K562 (cell line): Measurements from ENCODE around the gene EPN3. TPM values are rescaled to one million over a fixed set of nuclear protein-coding genes. Genes with fewer than 3 reads are reported as not detected.

Experiments used
- ATAC-seq: fragments of 200-7000 bp; cut with Tn5 transposase; 3 replicates; pipeline ENCODE4 v1.9.1; 2020; ENCODE audit warnings: moderate library complexity
- BruUV-seq: library from RNA; stranded (reverse); fragments of 400-500 nt; replicated peaks from 2 replicates; lab custom pipeline; 2021; lab: Mats Ljungman, UMichigan
- CTCF ChIA-PET: fragments of 300-600 bp; formaldehyde crosslinking; extraction: SDS; loops from one replicate; lab custom pipeline; 2021; ENCODE audit warnings: low intra/inter-chr PET ratio; lab: Yijun Ruan, JAX
- POLR2A ChIA-PET: fragments of 300-600, 350-650 bp; sonication (Branson Sonifier 250); formaldehyde crosslinking; extraction: SDS; loops from one replicate; lab custom pipeline; 2021; ENCODE audit warnings: antibody characterized with exemption, inconsistent platforms; lab: Yijun Ruan, JAX
- DNase-seq, 4 experiments: peaks; one replicate each; pipeline versions ENCODE4 v3.0.0 to v3.0.0-alpha.2; 2011 to 2018; ENCODE audit warnings: low spot score in 3 of 4, mixed read lengths in 3 of 4; ENCODE audit errors: extremely low read depth in 1 of 4
- FAIRE-seq: peaks from 2 replicates; lab custom pipeline; 2011; peaks lifted over from hg19 to GRCh38; lab: Jason Lieb, UNC
- H2AFZ ChIP-seq: 2 replicates; pipeline ENCODE4 v1.6.0; 2011; ENCODE audit warnings: low read depth, low read length, control low read depth, inconsistent platforms
- H3K27ac ChIP-seq: fragments of 200-600 bp; 3 replicates; pipeline ENCODE4 v1.8.0; 2011; ENCODE audit warnings: low read depth, mild to moderate bottlenecking, control low read depth, inconsistent platforms, low read length, moderate library complexity, mixed read lengths; ENCODE audit errors: extremely low read depth
- H3K27me3 ChIP-seq, 2 experiments: fragments of 300-600 bp in 1 of 2; 2 replicates in 1 of 2; 3 replicates in 1 of 2; pipeline versions ENCODE4 v1.6.0 to v1.8.0; 2011; ENCODE audit warnings: inconsistent platforms in 2 of 2, low read length in 2 of 2, mild to moderate bottlenecking in 1 of 2, mixed read lengths in 1 of 2, moderate library complexity in 1 of 2; ENCODE audit not compliant: control insufficient read depth in 2 of 2, insufficient read depth in 2 of 2
- H3K36me3 ChIP-seq: fragments of 300-600 bp; 3 replicates; pipeline ENCODE4 v1.8.0; 2011; ENCODE audit warnings: mild to moderate bottlenecking, low read length, inconsistent platforms; ENCODE audit not compliant: control insufficient read depth, insufficient read depth
- H3K4me1 ChIP-seq, 2 experiments: fragments of 200-600 bp in 1 of 2; replicated peaks in 1 of 2; 2 replicates in 1 of 2; 3 replicates in 1 of 2; pipeline versions ENCODE4 v1.5.1 to v1.8.0; 2011; ENCODE audit warnings: inconsistent platforms in 2 of 2, low read length in 2 of 2, mild to moderate bottlenecking in 1 of 2, mixed read lengths in 1 of 2, moderate library complexity in 1 of 2; ENCODE audit not compliant: control insufficient read depth in 2 of 2, insufficient read depth in 2 of 2
- H3K4me2 ChIP-seq: 2 replicates; pipeline ENCODE4 v1.6.1; 2011; ENCODE audit warnings: low read length, control low read depth, inconsistent platforms, mixed read lengths; ENCODE audit not compliant: insufficient read depth
- H3K4me3 ChIP-seq: fragments of 200-600 bp; sonication (generic), shearing (Covaris generic); 2 replicates; pipeline ENCODE4 v1.5.1; 2016; ENCODE audit warnings: control low read depth, inconsistent platforms
- H3K79me2 ChIP-seq: fragments of 200-600 bp; 3 replicates; pipeline ENCODE4 v1.8.0; 2011; ENCODE audit warnings: low read length, inconsistent platforms; ENCODE audit not compliant: control insufficient read depth, insufficient read depth
- H3K9ac ChIP-seq, 2 experiments: 2 replicates each; pipeline versions ENCODE4 v1.6.0 to v1.6.1; 2011; ENCODE audit warnings: low read depth in 2 of 2, low read length in 2 of 2, control low read depth in 1 of 2, inconsistent platforms in 1 of 2, mild to moderate bottlenecking in 1 of 2, mixed read lengths in 1 of 2; ENCODE audit not compliant: insufficient read depth in 1 of 2
- H3K9me1 ChIP-seq: one replicate; pipeline ENCODE4 v1.6.0; 2011; ENCODE audit warnings: inconsistent platforms, mild to moderate bottlenecking, low read length, moderate library complexity; ENCODE audit not compliant: control insufficient read depth, insufficient read depth
- H3K9me3 ChIP-seq: replicated peaks from 2 replicates; pipeline ENCODE4 v1.5.1; 2011; ENCODE audit warnings: low read depth, low read length, inconsistent platforms; ENCODE audit not compliant: control insufficient read depth, insufficient read depth
- H4K20me1 ChIP-seq: replicated peaks from 2 replicates; pipeline ENCODE4 v1.6.1; 2011; ENCODE audit warnings: low read length, inconsistent platforms, mixed read lengths; ENCODE audit not compliant: control insufficient read depth, insufficient read depth
- E2F8 ChIP-seq: fragments of 450-650 bp; IDR thresholded peaks from 2 replicates; pipeline ENCODE4 v1.7.1; 2018; ENCODE audit warnings: mild to moderate bottlenecking, low read depth; ENCODE audit not compliant: partially characterized antibody
- FOXJ3 ChIP-seq: sonication (generic); formaldehyde crosslinking; IDR thresholded peaks from 2 replicates; pipeline ENCODE4 v1.4.0; 2020; ENCODE audit warnings: mild to moderate bottlenecking, missing genetic modification reagents
- FOXP4 ChIP-seq: sonication (generic); formaldehyde crosslinking; IDR thresholded peaks from 2 replicates; pipeline ENCODE4 v1.8.0; 2022; ENCODE audit warnings: mild to moderate bottlenecking, missing genetic modification reagents, borderline replicate concordance
- MEF2D ChIP-seq: conservative IDR thresholded peaks from 2 replicates; pipeline ENCODE4 v1.6.1; 2016; ENCODE audit warnings: low read depth, missing genetic modification characterization, missing compliant biosample characterization
- NR1H2 ChIP-seq: sonication (generic); formaldehyde crosslinking; IDR thresholded peaks from 2 replicates; pipeline ENCODE4 v1.4.0; 2020; ENCODE audit warnings: mild to moderate bottlenecking, missing genetic modification reagents
- NRF1 ChIP-seq, 2 experiments: fragments of 450-650 bp; IDR thresholded peaks in 1 of 2; conservative IDR thresholded peaks in 1 of 2; 2 replicates each; pipeline ENCODE4 v1.6.1; 2014; ENCODE audit warnings: mild to moderate bottlenecking in 2 of 2
- PURB ChIP-seq: sonication (generic); formaldehyde crosslinking; IDR thresholded peaks from 2 replicates; pipeline ENCODE4 v1.9.0; 2021; ENCODE audit warnings: low read depth, mild to moderate bottlenecking, missing genetic modification reagents
- SMAD2 ChIP-seq: fragments of 150-350 bp; IDR thresholded peaks from 2 replicates; pipeline ENCODE4 v1.6.1; 2014; ENCODE audit warnings: low read depth, mild to moderate bottlenecking, low read length
- ZFX ChIP-seq: sonication (generic); formaldehyde crosslinking; IDR thresholded peaks from 2 replicates; pipeline ENCODE4 v1.8.0; 2022; ENCODE audit warnings: mild to moderate bottlenecking, missing genetic modification reagents, moderate library complexity
- WGBS: fragments of 100-300 bp; shearing (Covaris generic); methylation state at CpG from one replicate; pipeline ENCODE4 v1.1.6; 2016; ENCODE audit warnings: low coverage, mixed read lengths; ENCODE audit not compliant: insufficient coverage; ENCODE audit errors: missing lambda C conversion rate; 5-methylcytosine and 5-hydroxymethylcytosine counted together
- in situ Hi-C: fragments of 300-500 bp; cut with MboI; formaldehyde crosslinking; loops from 4 replicates; pipeline ENCODE4 v1.15.0; 2018; ENCODE audit warnings: inconsistent platforms, mixed read lengths
- intact Hi-C: fragments of 100-400 bp; cut with micrococcal nuclease; formaldehyde crosslinking; loops from 2 replicates; pipeline ENCODE4 v1.14.2; 2022
- polyA plus RNA-seq, 8 experiments: library from polyadenylated mRNA; depleted of rRNA in 4 of 8; stranded (reverse) in 5 of 8; unstranded in 3 of 8; fragments of >200 nt; fragmentation: Nextera tagmentation in 2 of 8; fragmentation: Illumina TruSeq in 1 of 8; extraction: Ambion mirVana in 2 of 8; extraction: Trizol in 1 of 8; gene quantifications; 2 replicates each; pipeline versions ENCODE4 v1.2.1 to v1.2.3, GENCODE V29; 2011 to 2014; ENCODE audit warnings: inconsistent platforms in 1 of 8, missing spikeins in 1 of 8
- total RNA-seq, 7 experiments: library from RNA; depleted of rRNA in 6 of 7; stranded (reverse); fragments of >200 nt in 6 of 7; fragmentation: Illumina TruSeq in 2 of 7; extraction: Trizol in 2 of 7; gene quantifications; 2 replicates each; pipeline versions ENCODE4 v1.2.1 to v1.2.3, GENCODE V29; 2011 to 2021; ENCODE audit warnings: low replicate concordance in 1 of 7
- TF ChIP-seq, protein P1 (sequence below): sonication (generic); formaldehyde crosslinking; IDR thresholded peaks from 2 replicates; pipeline ENCODE4 v1.8.1; 2023; ENCODE audit warnings: mild to moderate bottlenecking, missing genetic modification reagents
- TF ChIP-seq, protein P2 (sequence below): fragments of 450-650 bp; IDR thresholded peaks from 2 replicates; pipeline ENCODE4 v1.6.1; 2014; ENCODE audit warnings: low read depth, mild to moderate bottlenecking, moderate library complexity, borderline replicate concordance

Gene EPN3
- total and polyA plus RNA-seq, 9 of the 15 experiments (the other 6 are each of a cell fraction or from before 2014, with no cell fraction given): 0.16 TPM; not detected in 8

- ChIA-PET CTCF (interaction anchor here (0.6 to 1.1 kb wide), 2 partner anchors 63 to 140 kb away, joined by 3 to 4 read pairs; no protein-coding TSS in a partner anchor), POLR2A (interaction anchor here (0.6 to 1.2 kb wide), 7 partner anchors 9 to 351 kb away, joined by 3 to 4 read pairs (median 3); partner anchors contain the start of genes EPN3 and TOB1)
- Histone ChIP-seq H3K36me3 (no peaks in the 10 kb centered on the region), H3K4me2 (peak overlapping the region; percentile 96), H4K20me1 (0 out of 2 replicates have a peak, but pooled peaks cover 4% of the 10 kb centered on the region), H3K4me1 (peaks cover 9 to 47% of the 10 kb centered on the region in 2 experiments; a peak in 4 of 5 replicates), H3K9ac (peak overlapping the region; percentile 60 to 87; a peak in 3 of 4 replicates), H3K9me3 (no peaks in the 10 kb centered on the region), H3K79me2 (no peaks in the 10 kb centered on the region), H2AFZ (peak overlapping the region; percentile 98), H3K27me3 (peaks cover 0 to 3% of the 10 kb centered on the region in 2 experiments; a peak in 1 of 5 replicates), H3K4me3 (peak overlapping the region; percentile 41), H3K9me1 (no peaks in the 10 kb centered on the region), H3K27ac (peak overlapping the region; percentile 34; the same call in 2 of the 3 replicates)
- peak; percentile 58 for FAIRE-seq
- in situ Hi-C loops: loop anchor here (10.0 kb wide), 1 partner anchor 413 kb away; no protein-coding TSS in a partner anchor
- peak; percentile 95 for ATAC-seq
- peak; percentile 90 to 99 (median 99) for DNase-seq
- 5% methylated on average over 56 of the region's 82 CpGs for whole genome bisulfite sequencing
- intact Hi-C loops: no loop called here
- BruUV-seq: no TSS peak
- TF ChIP-seq E2F8: no peak
- peak; percentile 92 for TF ChIP-seq ZFX (CRISPR knock-in tag)
- TF ChIP-seq, protein P1, sequence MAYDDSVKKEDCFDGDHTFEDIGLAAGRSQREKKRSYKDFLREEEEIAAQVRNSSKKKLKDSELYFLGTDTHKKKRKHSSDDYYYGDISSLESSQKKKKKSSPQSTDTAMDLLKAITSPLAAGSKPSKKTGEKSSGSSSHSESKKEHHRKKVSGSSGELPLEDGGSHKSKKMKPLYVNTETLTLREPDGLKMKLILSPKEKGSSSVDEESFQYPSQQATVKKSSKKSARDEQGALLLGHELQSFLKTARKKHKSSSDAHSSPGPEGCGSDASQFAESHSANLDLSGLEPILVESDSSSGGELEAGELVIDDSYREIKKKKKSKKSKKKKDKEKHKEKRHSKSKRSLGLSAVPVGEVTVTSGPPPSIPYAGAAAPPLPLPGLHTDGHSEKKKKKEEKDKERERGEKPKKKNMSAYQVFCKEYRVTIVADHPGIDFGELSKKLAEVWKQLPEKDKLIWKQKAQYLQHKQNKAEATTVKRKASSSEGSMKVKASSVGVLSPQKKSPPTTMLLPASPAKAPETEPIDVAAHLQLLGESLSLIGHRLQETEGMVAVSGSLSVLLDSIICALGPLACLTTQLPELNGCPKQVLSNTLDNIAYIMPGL (CRISPR knock-in tag): no peak
- TF ChIP-seq PURB: no peak
- TF ChIP-seq FOXJ3 (CRISPR knock-in tag): no peak
- TF ChIP-seq NR1H2 (CRISPR knock-in tag): no peak
- peak; percentile 97 for TF ChIP-seq NRF1 (conservative IDR thresholded peaks at IDR 0.05 in 1 of 2, IDR thresholded peaks at IDR 0.05 in 1 of 2)
- no peak for TF ChIP-seq MEF2D (tag)
- TF ChIP-seq SMAD2: no peak
- TF ChIP-seq, protein P2, sequence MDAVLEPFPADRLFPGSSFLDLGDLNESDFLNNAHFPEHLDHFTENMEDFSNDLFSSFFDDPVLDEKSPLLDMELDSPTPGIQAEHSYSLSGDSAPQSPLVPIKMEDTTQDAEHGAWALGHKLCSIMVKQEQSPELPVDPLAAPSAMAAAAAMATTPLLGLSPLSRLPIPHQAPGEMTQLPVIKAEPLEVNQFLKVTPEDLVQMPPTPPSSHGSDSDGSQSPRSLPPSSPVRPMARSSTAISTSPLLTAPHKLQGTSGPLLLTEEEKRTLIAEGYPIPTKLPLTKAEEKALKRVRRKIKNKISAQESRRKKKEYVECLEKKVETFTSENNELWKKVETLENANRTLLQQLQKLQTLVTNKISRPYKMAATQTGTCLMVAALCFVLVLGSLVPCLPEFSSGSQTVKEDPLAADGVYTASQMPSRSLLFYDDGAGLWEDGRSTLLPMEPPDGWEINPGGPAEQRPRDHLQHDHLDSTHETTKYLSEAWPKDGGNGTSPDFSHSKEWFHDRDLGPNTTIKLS: no peak
- TF ChIP-seq FOXP4 (CRISPR knock-in tag): no peak
Observed at GRCh38 chr17:50541716-50542688, 9.5 kb downstream of the EPN3 start.
